ENCODE data around the gene FAM217B. TPM values are rescaled to one million over a fixed set of nuclear protein-coding genes. Genes with fewer than 3 reads are reported as not detected.

The FAM217B gene
- total RNA-seq, 1 donor from 2014 or later = 5.8 TPM

GRCh38 chr20:59923514-59923913 is 16.7 kb upstream of the FAM217B start:
- no peak for DNase-seq (ENCODE audit: low spot score)
- TF ChIP-seq EZH2 (IDR thresholded peaks at IDR 0.05) (no peak), CTCF (IDR thresholded peaks at IDR 0.05) (no peak), EZH2phosphoT487 (IDR thresholded peaks at IDR 0.05) (no peak)
- H3K4me1 ChIP-seq = no peaks in the 10 kb centered on the region
- Mint-ChIP-seq H3K27ac (no peak overlapping the region), H3K27me3 (ENCODE audit: insufficient read depth, low read depth) (no peaks in the 10 kb centered on the region), H3K4me3 (no peak overlapping the region), H3K36me3 (no peaks in the 10 kb centered on the region), H3K4me1 (peaks cover 10% of the 10 kb centered on the region), H3K9me3 (no peaks in the 10 kb centered on the region)
- H4K20me1 ChIP-seq (ENCODE audit: low read depth) = no peaks in the 10 kb centered on the region
- no peaks in the 10 kb centered on the region for H3F3A ChIP-seq (ENCODE audit: low read depth)
- no peaks in the 10 kb centered on the region for H3K79me2 ChIP-seq (ENCODE audit: low read depth)
- H3K9me3 ChIP-seq (ENCODE audit: low read depth) = no peaks in the 10 kb centered on the region
- H2AFZ ChIP-seq (replicated peaks) = no peak overlapping the region
- H3K27me3 ChIP-seq = peaks cover 22% of the 10 kb centered on the region
- no peak overlapping the region for H3K9ac ChIP-seq
- H3K27ac ChIP-seq = no peak overlapping the region
- H3K4me3 ChIP-seq = no peak overlapping the region
- no peak overlapping the region for H3K4me2 ChIP-seq
- no peaks in the 10 kb centered on the region for H3K36me3 ChIP-seq

GRCh38 chr20:59925359-59925758 is 14.8 kb upstream of the FAM217B start:
- no peak overlapping the region for H3K4me3 Mint-ChIP-seq
- no peaks in the 10 kb centered on the region for H3K27me3 Mint-ChIP-seq (ENCODE audit: insufficient read depth, low read depth)
- no peaks in the 10 kb centered on the region for H3K9me3 Mint-ChIP-seq
- no peak for DNase-seq (ENCODE audit: low spot score)
- H3K4me1 Mint-ChIP-seq = peaks cover 13% of the 10 kb centered on the region
- H3K79me2 ChIP-seq (ENCODE audit: low read depth) = no peaks in the 10 kb centered on the region
- H2AFZ ChIP-seq (replicated peaks) = no peak overlapping the region
- no peak overlapping the region for H3K27ac Mint-ChIP-seq
- H3K36me3 ChIP-seq = no peaks in the 10 kb centered on the region
- no peaks in the 10 kb centered on the region for H3K36me3 Mint-ChIP-seq
- no peaks in the 10 kb centered on the region for H4K20me1 ChIP-seq (ENCODE audit: low read depth)
- no peak overlapping the region for H3K27ac ChIP-seq
- H3K4me2 ChIP-seq = no peak overlapping the region
- H3F3A ChIP-seq (ENCODE audit: low read depth) = no peaks in the 10 kb centered on the region
- H3K9me3 ChIP-seq (ENCODE audit: low read depth) = no peaks in the 10 kb centered on the region
- no peak overlapping the region for H3K4me3 ChIP-seq
- no peaks in the 10 kb centered on the region for H3K4me1 ChIP-seq
- no peak overlapping the region for H3K9ac ChIP-seq
- peaks cover 22% of the 10 kb centered on the region for H3K27me3 ChIP-seq
- TF ChIP-seq CTCF (IDR thresholded peaks at IDR 0.05) (no peak), EZH2 (IDR thresholded peaks at IDR 0.05) (no peak), EZH2phosphoT487 (IDR thresholded peaks at IDR 0.05) (no peak)

- H3K79me2 ChIP-seq (ENCODE audit: low read depth) = no peaks in the 10 kb centered on the region
- no peaks in the 10 kb centered on the region for H4K20me1 ChIP-seq (ENCODE audit: low read depth)
- no peaks in the 10 kb centered on the region for H3K36me3 Mint-ChIP-seq
- no peak overlapping the region for H3K27ac Mint-ChIP-seq
- H3K36me3 ChIP-seq = no peaks in the 10 kb centered on the region
- TF ChIP-seq EZH2 (IDR thresholded peaks at IDR 0.05) = no peak
- no peak for TF ChIP-seq CTCF (IDR thresholded peaks at IDR 0.05)
- TF ChIP-seq EZH2phosphoT487 (IDR thresholded peaks at IDR 0.05) = no peak
- H3K9me3 Mint-ChIP-seq = no peaks in the 10 kb centered on the region
- no peak overlapping the region for H2AFZ ChIP-seq (replicated peaks)
- no peaks in the 10 kb centered on the region for H3K27me3 Mint-ChIP-seq (ENCODE audit: insufficient read depth, low read depth)
- no peak overlapping the region for H3K4me3 Mint-ChIP-seq
- H3K4me1 ChIP-seq = no peaks in the 10 kb centered on the region
- no peaks in the 10 kb centered on the region for H3F3A ChIP-seq (ENCODE audit: low read depth)
- H3K9ac ChIP-seq = no peak overlapping the region
- no peak overlapping the region for H3K27ac ChIP-seq
- no peak overlapping the region for H3K4me2 ChIP-seq
- no peak for DNase-seq (ENCODE audit: low spot score)
- H3K4me3 ChIP-seq = no peak overlapping the region
- peaks cover 14% of the 10 kb centered on the region for H3K4me1 Mint-ChIP-seq
- H3K9me3 ChIP-seq (ENCODE audit: low read depth) = no peaks in the 10 kb centered on the region
- H3K27me3 ChIP-seq = peaks cover 22% of the 10 kb centered on the region
These were observed 14.3 kb upstream of the FAM217B start for GRCh38 chr20:59925899-59926298.

Measured in neural progenitor cell (in vitro differentiated cells).